PC-3 (cell line): Measurements from ENCODE around the gene MIF4GD.

Experiments used
- CTCF ChIP-seq: fragments of 300-600 bp; sonication (generic); conservative IDR thresholded peaks from 2 replicates; pipeline ENCODE4 v1.5.1; 2017; ENCODE audit warnings: antibody characterized with exemption, low read depth, mild to moderate bottlenecking, low read length
- EZH2phosphoT487 ChIP-seq: fragments of 300-600 bp; sonication (generic); IDR thresholded peaks from 2 replicates; pipeline ENCODE4 v1.6.1; 2018; ENCODE audit warnings: mild to moderate bottlenecking, antibody characterized with exemption, low read length, borderline replicate concordance

GRCh38 chr17:75231071-75231470, 40.0 kb downstream of the MIF4GD start:
- TF ChIP-seq CTCF = no peak
- no peak for TF ChIP-seq EZH2phosphoT487
